Measurements from ENCODE around the gene VLDLR. TPM values are rescaled to one million over a fixed set of nuclear protein-coding genes. Genes with fewer than 3 reads are reported as not detected.
"Not testable (repeated sequence)": the region's sequence is repeated elsewhere in the genome, so short reads cannot be mapped to it uniquely, and the experiment has no call there.

The VLDLR gene
- total and polyA plus RNA-seq, 7 experiments from 2014 or later, result 0.07 to 8.1 TPM; not detected in 5

DNA sequence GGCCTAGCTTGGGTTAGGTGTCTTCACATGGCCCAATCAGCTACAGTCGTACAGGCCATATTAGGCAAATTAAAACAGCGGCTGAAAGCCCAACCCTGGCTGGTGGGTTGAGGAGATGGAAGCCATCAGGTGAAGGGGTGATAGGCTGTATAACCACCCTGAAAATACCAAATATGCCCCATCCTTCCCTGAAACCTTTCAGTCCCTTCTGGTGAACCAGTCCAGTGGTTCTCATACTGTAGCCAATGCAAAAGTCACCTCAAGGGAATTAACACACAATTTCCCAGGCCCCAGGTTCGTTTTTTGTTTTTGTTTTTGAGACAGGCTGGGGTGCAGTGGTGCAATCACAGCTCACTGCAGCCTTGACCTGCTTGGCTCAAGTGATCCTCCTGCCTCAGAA, 75.9 kb downstream of the VLDLR start:
- CTCF ChIA-PET, result no interaction called here
- no peak overlapping the region for H3K27ac ChIP-seq (ENCODE audit: low read depth, low read length)

DNA sequence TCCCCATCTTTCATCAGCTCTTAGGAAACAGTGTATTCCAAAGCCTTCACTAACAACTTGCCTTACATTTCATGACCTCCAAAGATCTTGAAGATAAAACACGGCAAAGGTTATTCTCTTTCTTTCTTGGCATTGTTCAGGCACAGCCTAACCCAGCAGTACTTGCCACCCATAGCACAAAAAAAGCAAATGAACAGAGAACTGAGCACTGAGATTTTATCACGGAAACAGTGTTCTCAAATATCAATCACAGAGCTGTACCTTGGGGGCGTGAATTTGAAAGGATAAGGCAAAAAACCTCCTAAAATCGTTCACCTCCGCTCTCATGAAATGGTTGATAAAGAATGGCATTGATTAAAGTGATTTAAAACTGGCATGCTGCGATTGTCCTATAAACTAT, 78.8 kb downstream of the VLDLR start:
- Mint-ChIP-seq H3K27ac (no peak overlapping the region), H3K27me3 (no peaks in the 10 kb centered on the region), H3K36me3 (peaks cover 0 to 7% (median 0%) of the 10 kb centered on the region in 5 donors), H3K4me3 (no peak overlapping the region), H3K4me1 (no peaks in the 10 kb centered on the region), H3K9me3 (peaks cover 0 to 2% (median 0%) of the 10 kb centered on the region in 11 donors)
- no peaks in the 10 kb centered on the region for H3K4me1 ChIP-seq (ENCODE audit: control insufficient read depth in 2 of 2, insufficient read depth in 2 of 2, low read length in 2 of 2)
- H3K4me3 ChIP-seq (ENCODE audit: low read length), result no peak overlapping the region
- ChIA-PET CTCF (no interaction called here), POLR2A (no interaction called here)
- H3K27ac ChIP-seq (ENCODE audit: low read depth, low read length), result no peak overlapping the region
- ATAC-seq, result no peak
- intact Hi-C loops (cut with micrococcal nuclease), result no loop called here
- DNase-seq, result no peak
- H3K9me3 ChIP-seq (ENCODE audit: control insufficient read depth in 2 of 3, low read length in 3 of 3), result no peaks in the 10 kb centered on the region
- H3K27me3 ChIP-seq (ENCODE audit: control insufficient read depth in 2 of 2, insufficient read depth in 2 of 2, low read length in 2 of 2), result no peaks in the 10 kb centered on the region
- no peaks in the 10 kb centered on the region for H3K36me3 ChIP-seq (ENCODE audit: control insufficient read depth in 2 of 3, insufficient read depth in 3 of 3, low read length in 3 of 3)

More for the DNA sequence above, 75.9 kb downstream of the VLDLR start:
- Histone ChIP-seq H3K27me3 (ENCODE audit: control insufficient read depth in 2 of 2, insufficient read depth in 2 of 2, low read length in 2 of 2) (no peaks in the 10 kb centered on the region), H3K9me3 (ENCODE audit: control insufficient read depth in 2 of 3, low read length in 3 of 3) (no peaks in the 10 kb centered on the region), H3K4me1 (ENCODE audit: control insufficient read depth in 2 of 2, insufficient read depth in 2 of 2, low read length in 2 of 2) (no peaks in the 10 kb centered on the region), H3K4me3 (ENCODE audit: low read length) (no peak overlapping the region), H3K36me3 (ENCODE audit: control insufficient read depth in 2 of 3, insufficient read depth in 3 of 3, low read length in 3 of 3) (no peaks in the 10 kb centered on the region)
- Mint-ChIP-seq H3K4me3 (no peak overlapping the region), H3K27me3 (no peaks in the 10 kb centered on the region), H3K9me3 (peaks cover 0 to 2% (median 0%) of the 10 kb centered on the region in 11 donors), H3K36me3 (peaks cover 0 to 16% (median 0%) of the 10 kb centered on the region in 5 donors), H3K4me1 (no peaks in the 10 kb centered on the region), H3K27ac (no peak overlapping the region)
- ATAC-seq (no peak), DNase-seq (no peak)
- intact Hi-C loops (cut with micrococcal nuclease), result no loop called here
- POLR2A ChIA-PET, result no interaction called here

DNA sequence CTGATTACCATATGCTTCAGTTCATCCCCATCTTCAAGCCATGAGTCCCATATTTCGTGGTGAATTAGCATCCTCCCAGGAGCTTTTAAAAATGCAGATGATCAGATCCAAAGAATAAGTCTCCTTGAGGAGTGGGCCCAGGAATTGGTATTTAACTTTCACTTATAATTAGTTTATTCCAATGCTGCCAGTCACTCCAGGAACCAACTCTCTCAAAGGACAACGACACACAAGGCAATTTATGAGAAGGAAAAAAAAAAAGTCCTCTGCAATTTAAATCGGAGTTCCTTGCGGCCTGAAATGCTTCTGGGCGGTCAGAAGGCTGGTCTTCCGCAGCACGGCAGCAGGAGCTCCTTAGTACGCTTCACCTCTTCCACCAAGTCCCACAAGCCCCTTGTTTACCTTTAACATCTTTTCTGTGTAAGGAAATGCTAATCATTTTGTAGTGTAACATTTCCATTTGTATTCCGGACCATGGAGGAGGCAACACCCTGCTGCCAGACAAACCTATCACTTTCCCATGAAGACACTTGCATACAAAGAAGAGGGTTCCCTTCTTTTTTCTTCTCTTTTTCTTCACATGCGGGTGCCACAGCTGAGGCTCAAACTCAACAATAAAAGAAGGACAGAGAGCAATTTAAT, 79.4 kb downstream of the VLDLR start:
- ChIA-PET CTCF (no interaction called here), POLR2A (no interaction called here)
- no peaks in the 10 kb centered on the region for H3K4me1 Mint-ChIP-seq
- no peaks in the 10 kb centered on the region for H3K27me3 ChIP-seq (ENCODE audit: control insufficient read depth in 2 of 2, insufficient read depth in 2 of 2, low read length in 2 of 2)
- no peaks in the 10 kb centered on the region for H3K9me3 ChIP-seq (ENCODE audit: control insufficient read depth in 2 of 3, low read length in 3 of 3)
- H3K27ac ChIP-seq (ENCODE audit: low read depth, low read length), result no peak overlapping the region
- H3K36me3 Mint-ChIP-seq, result peaks cover 0 to 7% (median 0%) of the 10 kb centered on the region in 5 donors
- no peaks in the 10 kb centered on the region for H3K27me3 Mint-ChIP-seq
- intact Hi-C loops (cut with micrococcal nuclease), result no loop called here
- no peak overlapping the region for H3K4me3 Mint-ChIP-seq
- no peaks in the 10 kb centered on the region for H3K36me3 ChIP-seq (ENCODE audit: control insufficient read depth in 2 of 3, insufficient read depth in 3 of 3, low read length in 3 of 3)
- H3K4me3 ChIP-seq (ENCODE audit: low read length), result no peak overlapping the region
- ATAC-seq (no peak), DNase-seq (no peak)
- peaks cover 0 to 2% (median 0%) of the 10 kb centered on the region in 11 donors for H3K9me3 Mint-ChIP-seq
- H3K27ac Mint-ChIP-seq, result no peak overlapping the region
- no peaks in the 10 kb centered on the region for H3K4me1 ChIP-seq (ENCODE audit: control insufficient read depth in 2 of 2, insufficient read depth in 2 of 2, low read length in 2 of 2)

DNA sequence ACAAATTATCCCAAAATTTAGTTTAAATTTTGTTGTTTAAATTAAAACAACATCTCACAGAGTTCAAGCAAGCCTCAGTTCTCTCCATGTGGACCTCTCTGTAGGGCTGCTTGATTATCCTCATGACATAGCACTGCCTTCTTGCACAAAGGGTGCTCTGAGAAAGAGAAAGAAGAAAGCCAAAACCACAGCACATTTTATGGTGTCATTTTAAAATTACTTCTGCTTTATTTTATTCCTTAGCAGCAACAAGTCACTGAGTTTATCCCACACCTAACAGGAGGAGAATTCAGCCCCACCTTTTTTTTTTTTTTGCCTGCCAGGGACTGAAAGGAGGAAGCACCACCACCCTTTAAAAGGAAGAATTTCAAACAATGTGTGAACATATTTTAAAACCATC, 82.9 kb downstream of the VLDLR start:
- POLR2A ChIA-PET, result no interaction called here
- DNase-seq, result no peak
- intact Hi-C loops (cut with micrococcal nuclease), result no loop called here

DNA sequence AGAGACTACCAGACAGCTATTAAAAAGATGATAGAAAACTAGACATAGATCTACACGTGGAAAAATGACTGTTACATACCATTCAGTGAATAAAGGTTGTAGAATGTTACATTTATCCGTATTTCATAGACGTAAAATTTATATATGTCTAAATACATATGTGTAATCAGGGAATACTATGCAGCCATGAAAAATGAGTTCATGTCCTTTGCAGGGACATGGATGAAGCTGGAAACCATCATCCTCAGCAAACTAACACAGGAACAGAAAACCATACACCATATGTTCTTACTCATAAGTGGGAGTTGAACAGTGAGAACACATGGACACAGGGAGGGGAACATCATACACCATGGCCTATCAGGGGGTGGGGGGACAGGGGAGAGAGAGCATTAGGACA, 85.7 kb downstream of the VLDLR start:
- H3K4me1 ChIP-seq (ENCODE audit: control insufficient read depth in 2 of 2, insufficient read depth in 2 of 2, low read length in 2 of 2); H3K4me3 ChIP-seq (ENCODE audit: low read length); H3K27ac Mint-ChIP-seq; H3K9me3 Mint-ChIP-seq; intact Hi-C loops (cut with micrococcal nuclease); H3K4me1 Mint-ChIP-seq; H3K27ac ChIP-seq (ENCODE audit: low read depth, low read length); H3K4me3 Mint-ChIP-seq; H3K9me3 ChIP-seq (ENCODE audit: control insufficient read depth in 2 of 3, low read length in 3 of 3); POLR2A ChIA-PET; H3K36me3 ChIP-seq (ENCODE audit: control insufficient read depth in 2 of 3, insufficient read depth in 3 of 3, low read length in 3 of 3); DNase-seq; H3K27me3 Mint-ChIP-seq; ATAC-seq; CTCF ChIA-PET; H3K27me3 ChIP-seq (ENCODE audit: control insufficient read depth in 2 of 2, insufficient read depth in 2 of 2, low read length in 2 of 2): not testable (repeated sequence)
- H3K36me3 Mint-ChIP-seq, result peaks cover 0 to 11% (median 2%) of the 10 kb centered on the region in 5 donors

More for the DNA sequence above, 82.9 kb downstream of the VLDLR start:
- H3K4me3 ChIP-seq (ENCODE audit: low read length), result no peak overlapping the region
- CTCF ChIA-PET, result no interaction called here
- ATAC-seq, result peak; percentile 18
- no peaks in the 10 kb centered on the region for H3K36me3 ChIP-seq (ENCODE audit: control insufficient read depth in 2 of 3, insufficient read depth in 3 of 3, low read length in 3 of 3)
- Mint-ChIP-seq H3K27ac (no peak overlapping the region), H3K4me1 (no peaks in the 10 kb centered on the region), H3K4me3 (no peak overlapping the region), H3K9me3 (peaks cover 0 to 10% (median 0%) of the 10 kb centered on the region in 11 donors), H3K36me3 (peaks cover 0 to 11% (median 2%) of the 10 kb centered on the region in 5 donors), H3K27me3 (no peaks in the 10 kb centered on the region)
- no peaks in the 10 kb centered on the region for H3K9me3 ChIP-seq (ENCODE audit: control insufficient read depth in 2 of 3, low read length in 3 of 3)
- H3K27me3 ChIP-seq (ENCODE audit: control insufficient read depth in 2 of 2, insufficient read depth in 2 of 2, low read length in 2 of 2), result no peaks in the 10 kb centered on the region
- no peaks in the 10 kb centered on the region for H3K4me1 ChIP-seq (ENCODE audit: control insufficient read depth in 2 of 2, insufficient read depth in 2 of 2, low read length in 2 of 2)
- H3K27ac ChIP-seq (ENCODE audit: low read depth, low read length), result no peak overlapping the region

Other genes with a start within 250 kb of the VLDLR start
- not detected for gene KCNV2, start 95.7 kb downstream of the VLDLR start, total RNA-seq
- not detected for gene KCNV2, start 95.7 kb downstream of the VLDLR start, polyA plus RNA-seq
- 10 to 100 TPM; 33.6 to 68.3 (median 36.5) TPM for gene PUM3, start 222.3 kb downstream of the VLDLR start, total RNA-seq
- 10 to 100 TPM; 16.5 to 24.8 TPM for gene PUM3, start 222.3 kb downstream of the VLDLR start, polyA plus RNA-seq